HEK293 (cell line): ENCODE results near the gene ACSM4.

Experiments
- CTCF ChIA-PET: fragments of 350-600 bp; formaldehyde crosslinking; extraction: SDS; loops from one replicate; lab custom pipeline; 2021; ENCODE audit warnings: antibody characterized with exemption; lab: Yijun Ruan, JAX
- POLR2A ChIA-PET: fragments of 300-600 bp; formaldehyde crosslinking; extraction: SDS; loops from one replicate; lab custom pipeline; 2020; ENCODE audit warnings: antibody characterized with exemption, inconsistent platforms; lab: Yijun Ruan, JAX
- H3K27ac ChIP-seq: fragments of 200-500 bp; sonication (Bioruptor generic); 2 replicates; pipeline ENCODE4 v1.5.1; 2014; ENCODE audit warnings: low read depth, low read length, control low read depth, inconsistent platforms; ENCODE audit errors: extremely low read depth
- H3K36me3 ChIP-seq, 2 experiments: fragments of 200-500 bp in 1 of 2; sonication (Bioruptor generic) in 1 of 2; 1 replicate in 1 of 2; 2 replicates in 1 of 2; pipeline ENCODE4 v1.5.1; 2014 to 2017; ENCODE audit warnings: inconsistent platforms in 2 of 2, low read length in 2 of 2; ENCODE audit not compliant: control insufficient read depth in 2 of 2, insufficient read depth in 1 of 2
- H3K4me1 ChIP-seq: fragments of 200-500 bp; sonication (Bioruptor generic); 2 replicates; pipeline ENCODE4 v1.5.1; 2014; ENCODE audit warnings: mild to moderate bottlenecking, low read length, inconsistent platforms; ENCODE audit not compliant: control insufficient read depth, insufficient read depth
- H3K4me3 ChIP-seq: 2 replicates; pipeline ENCODE4 v1.5.1; 2011; ENCODE audit warnings: low read depth, mild to moderate bottlenecking, control low read depth, low read length, moderate library complexity
- H3K9me3 ChIP-seq: fragments of 200-500 bp; sonication (Bioruptor generic); 2 replicates; pipeline ENCODE4 v1.5.1; 2014; ENCODE audit warnings: low read depth, low read length, inconsistent platforms; ENCODE audit not compliant: control insufficient read depth, insufficient read depth
- BCL11A ChIP-seq: fragments of 450-650 bp; formaldehyde crosslinking; IDR thresholded peaks from 2 replicates; pipeline ENCODE4 v1.5.1; 2016; ENCODE audit warnings: low read depth, missing biosample characterization, missing genetic modification characterization
- ELK4 ChIP-seq: IDR thresholded peaks from 2 replicates; pipeline ENCODE4 v1.6.1; 2011; ENCODE audit warnings: mild to moderate bottlenecking, low read depth, low read length, borderline replicate concordance
- GLIS1 ChIP-seq: fragments of 450-650 bp; formaldehyde crosslinking; IDR thresholded peaks from 2 replicates; pipeline ENCODE4 v1.5.1; 2016; ENCODE audit warnings: missing biosample characterization, missing genetic modification characterization
- KLF8 ChIP-seq: fragments of 450-650 bp; formaldehyde crosslinking; IDR thresholded peaks from 2 replicates; pipeline ENCODE4 v1.5.1; 2016; ENCODE audit warnings: missing biosample characterization, missing genetic modification characterization
- OSR2 ChIP-seq: fragments of 450-650 bp; formaldehyde crosslinking; IDR thresholded peaks from 2 replicates; pipeline ENCODE4 v1.5.1; 2016; ENCODE audit warnings: missing biosample characterization, missing genetic modification characterization
- ZBTB48 ChIP-seq: fragments of 450-650 bp; formaldehyde crosslinking; IDR thresholded peaks from 2 replicates; pipeline ENCODE4 v1.5.1; 2016; ENCODE audit warnings: missing biosample characterization, missing genetic modification characterization
- ZBTB49 ChIP-seq: fragments of 450-650 bp; formaldehyde crosslinking; IDR thresholded peaks from 2 replicates; pipeline ENCODE4 v1.5.1; 2016; ENCODE audit warnings: missing biosample characterization, missing genetic modification characterization, low read depth
- ZFP37 ChIP-seq: fragments of 450-650 bp; formaldehyde crosslinking; IDR thresholded peaks from 2 replicates; pipeline ENCODE4 v1.5.1; 2016; ENCODE audit warnings: missing biosample characterization, missing genetic modification characterization
- ZNF138 ChIP-seq: fragments of 450-650 bp; formaldehyde crosslinking; IDR thresholded peaks from 2 replicates; pipeline ENCODE4 v1.5.1; 2016; ENCODE audit warnings: missing biosample characterization, missing genetic modification characterization, borderline replicate concordance
- ZNF223 ChIP-seq: fragments of 450-650 bp; formaldehyde crosslinking; IDR thresholded peaks from 2 replicates; pipeline ENCODE4 v1.5.1; 2016; ENCODE audit warnings: missing biosample characterization, missing genetic modification characterization
- ZNF26 ChIP-seq: fragments of 450-650 bp; formaldehyde crosslinking; IDR thresholded peaks from 2 replicates; pipeline ENCODE4 v1.5.1; 2016; ENCODE audit warnings: missing biosample characterization, missing genetic modification characterization
- ZNF280D ChIP-seq: fragments of 450-650 bp; formaldehyde crosslinking; IDR thresholded peaks from 2 replicates; pipeline ENCODE4 v1.5.1; 2016; ENCODE audit warnings: missing biosample characterization, missing genetic modification characterization
- ZNF335 ChIP-seq: fragments of 450-650 bp; formaldehyde crosslinking; conservative IDR thresholded peaks from 2 replicates; pipeline ENCODE4 v1.5.1; 2016; ENCODE audit warnings: missing biosample characterization, missing genetic modification characterization
- ZNF423 ChIP-seq: fragments of 450-650 bp; formaldehyde crosslinking; IDR thresholded peaks from 2 replicates; pipeline ENCODE4 v1.5.1; 2016; ENCODE audit warnings: missing biosample characterization, missing genetic modification characterization
- ZNF521 ChIP-seq: fragments of 450-650 bp; formaldehyde crosslinking; IDR thresholded peaks from 2 replicates; pipeline ENCODE4 v1.5.1; 2017; ENCODE audit warnings: missing biosample characterization, mild to moderate bottlenecking, missing genetic modification characterization
- ZNF768 ChIP-seq: fragments of 450-650 bp; formaldehyde crosslinking; IDR thresholded peaks from 2 replicates; pipeline ENCODE4 v1.5.1; 2018; ENCODE audit warnings: missing biosample characterization, mild to moderate bottlenecking, missing genetic modification characterization
- ZSCAN23 ChIP-seq: fragments of 450-650 bp; formaldehyde crosslinking; IDR thresholded peaks from 2 replicates; pipeline ENCODE4 v1.5.1; 2016; ENCODE audit warnings: missing biosample characterization, missing genetic modification characterization

The ACSM4 gene

GRCh38 chr12:7344833-7345606 lies 41.1 kb downstream of the ACSM4 start (continued):
- TF ChIP-seq OSR2 (tag by site-specific recombination) = no peak
- TF ChIP-seq GLIS1 = no peak
- no peak for TF ChIP-seq ZNF280D

GRCh38 chr12:7346551-7347225 lies 42.8 kb downstream of the ACSM4 start:
- TF ChIP-seq BCL11A (tag by site-specific recombination) (no peak), ZBTB49 (tag by site-specific recombination) (no peak)
- CTCF ChIA-PET = no interaction called here
- Histone ChIP-seq H3K36me3 (no peaks in the 10 kb centered on the region), H3K27ac (no peak overlapping the region), H3K4me3 (no peak overlapping the region), H3K9me3 (no peaks in the 10 kb centered on the region), H3K4me1 (no peaks in the 10 kb centered on the region)
- POLR2A ChIA-PET = no interaction called here

- H3K9me3 ChIP-seq = no peaks in the 10 kb centered on the region
- H3K27ac ChIP-seq = no peak overlapping the region
- H3K36me3 ChIP-seq = no peaks in the 10 kb centered on the region
- H3K4me1 ChIP-seq = no peaks in the 10 kb centered on the region
- TF ChIP-seq ZNF223 (tag by site-specific recombination) (no peak), ZNF138 (tag by site-specific recombination) (no peak), KLF8 (tag by site-specific recombination) (no peak), ZNF768 (tag by site-specific recombination) (no peak), ZNF26 (no peak), ZNF335 (tag by site-specific recombination) (no peak), ZNF521 (tag by site-specific recombination) (no peak), ZSCAN23 (tag by site-specific recombination) (no peak), ZBTB48 (tag by site-specific recombination) (no peak), ELK4 (no peak), ZNF423 (tag by site-specific recombination) (no peak), ZFP37 (no peak)
- ChIA-PET CTCF (interaction anchor here (0.6 kb wide), 1 partner anchor 14 kb away, joined by 4 read pairs; no protein-coding TSS in a partner anchor), POLR2A (no interaction called here)
- H3K4me3 ChIP-seq = no peak overlapping the region
These were observed 45.5 kb downstream of the ACSM4 start for GRCh38 chr12:7349418-7349817.
